Embryonic facial prominence (tissue), 1 donor: ENCODE measurements around the gene KIAA0586.
"Not testable (repeated sequence)": the region's sequence is repeated elsewhere in the genome, so short reads cannot be mapped to it uniquely, and the experiment has no call there.

Source experiments
- DNase-seq: peaks from one replicate; pipeline ENCODE4 v3.0.0-alpha.2; 2016; ENCODE audit errors: extremely low spot score

KIAA0586 gene

DNA sequence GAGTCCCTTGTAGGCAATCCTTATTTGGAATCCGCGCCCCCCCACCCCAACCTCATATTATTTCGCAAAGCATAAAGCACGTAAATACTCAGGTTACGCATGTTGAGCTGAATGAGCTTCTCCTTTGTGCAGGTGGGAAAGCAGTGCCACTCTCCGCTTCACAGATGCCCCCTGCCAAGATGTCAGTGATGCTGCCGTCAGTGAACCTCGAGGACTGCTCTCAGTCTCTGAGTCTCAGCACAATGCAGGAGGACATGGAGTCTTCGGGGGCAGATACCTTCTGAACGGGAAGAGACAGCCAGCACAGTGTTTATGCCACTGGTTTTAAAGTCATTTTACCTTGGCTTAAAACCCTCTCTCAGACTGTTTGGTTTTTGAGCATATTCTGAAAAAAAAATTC lies 120.1 kb downstream of the KIAA0586 start:
- DNase-seq = no peak

GRCh38 chr14:58549105-58549757 lies 121.7 kb downstream of the KIAA0586 start:
- no peak for DNase-seq

GRCh38 chr14:58553959-58554358 lies 126.4 kb downstream of the KIAA0586 start:
- no peak for DNase-seq

DNA sequence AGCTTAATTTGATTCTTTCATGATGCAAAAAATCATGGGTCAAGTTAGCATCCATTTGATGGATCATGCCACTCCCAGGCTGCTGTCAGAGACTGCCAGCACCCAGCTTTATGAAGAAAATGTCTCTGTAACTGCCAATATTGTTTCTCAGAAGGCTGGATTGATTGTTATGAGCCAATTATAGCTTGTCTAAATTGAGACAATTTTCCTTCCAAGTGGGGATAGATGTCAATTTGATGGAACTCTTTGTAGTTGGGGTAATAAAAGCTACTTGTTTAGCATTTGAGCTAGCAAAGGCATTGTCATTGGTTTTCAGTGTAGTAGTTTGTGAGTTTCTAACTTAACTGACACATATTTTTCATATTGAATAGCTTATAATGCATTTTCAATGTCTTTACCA lies 128.1 kb downstream of the KIAA0586 start:
- no peak for DNase-seq

DNA sequence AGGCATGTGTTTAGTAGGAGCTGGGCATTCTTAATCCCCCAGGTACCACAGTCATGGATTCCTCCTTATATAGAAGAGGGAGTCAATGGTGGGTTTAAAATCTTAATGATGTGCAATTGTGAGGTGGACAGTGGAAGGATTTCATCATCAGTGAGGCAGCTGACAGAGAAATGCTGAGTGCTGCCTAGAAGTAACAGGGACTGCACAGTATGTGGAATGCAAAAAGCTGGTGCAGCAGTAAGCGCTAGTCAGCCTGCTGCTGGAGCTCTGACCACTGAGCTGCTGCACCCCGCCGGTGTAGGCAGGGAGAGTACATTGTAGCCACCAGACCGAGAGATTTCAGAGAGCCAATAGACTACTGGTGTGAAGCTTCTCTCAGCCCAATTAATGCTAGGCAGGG lies 129.7 kb downstream of the KIAA0586 start:
- DNase-seq = no peak

GRCh38 chr14:58560208-58560607 lies 132.7 kb downstream of the KIAA0586 start:
- DNase-seq = no peak

DNA sequence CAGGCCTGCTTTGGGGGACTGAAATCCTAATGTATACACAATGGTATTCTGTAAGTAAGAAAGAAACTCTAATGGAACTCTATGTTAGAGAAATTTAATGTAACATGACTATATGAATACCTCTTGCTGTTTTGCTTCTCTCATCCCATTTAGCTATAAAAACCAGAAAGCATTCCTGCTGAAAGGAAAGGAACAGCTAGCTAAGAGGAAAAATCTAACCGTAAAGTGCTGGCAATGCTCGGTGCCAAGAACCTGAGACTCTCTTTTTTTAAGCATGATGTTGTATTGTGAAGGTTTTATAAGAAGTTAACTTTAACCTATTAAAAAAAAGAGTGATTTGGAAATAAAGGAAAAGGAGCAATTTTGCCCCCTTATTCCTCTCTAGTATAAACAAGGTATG lies 134.6 kb downstream of the KIAA0586 start:
- peak; percentile 57 for DNase-seq

- no peak for DNase-seq
These were observed 136.5 kb downstream of the KIAA0586 start for GRCh38 chr14:58563978-58564377.

GRCh38 chr14:58565832-58566231 lies 138.3 kb downstream of the KIAA0586 start:
- no peak for DNase-seq

- no peak for DNase-seq
These were observed 139.5 kb downstream of the KIAA0586 start for GRCh38 chr14:58566979-58567378.

DNA sequence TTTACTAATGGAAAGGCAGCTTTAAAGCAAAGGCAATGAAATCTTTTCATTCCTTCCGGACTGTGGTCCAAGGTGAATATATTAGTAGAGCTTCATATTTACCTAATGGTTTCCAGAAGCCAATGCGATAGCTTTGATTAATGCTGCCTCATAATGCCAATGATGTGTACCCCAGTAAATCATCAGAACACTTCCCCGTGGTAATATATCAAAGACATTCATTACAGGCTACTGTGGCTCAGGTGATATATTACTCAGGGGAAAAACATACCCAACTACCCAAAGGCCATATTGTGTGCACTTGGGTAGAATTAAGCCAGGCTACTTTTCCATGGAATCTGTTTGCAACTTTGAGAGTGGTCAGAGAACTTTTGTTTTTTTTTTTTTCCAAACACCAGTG lies 140.8 kb downstream of the KIAA0586 start:
- DNase-seq = no peak

DNA sequence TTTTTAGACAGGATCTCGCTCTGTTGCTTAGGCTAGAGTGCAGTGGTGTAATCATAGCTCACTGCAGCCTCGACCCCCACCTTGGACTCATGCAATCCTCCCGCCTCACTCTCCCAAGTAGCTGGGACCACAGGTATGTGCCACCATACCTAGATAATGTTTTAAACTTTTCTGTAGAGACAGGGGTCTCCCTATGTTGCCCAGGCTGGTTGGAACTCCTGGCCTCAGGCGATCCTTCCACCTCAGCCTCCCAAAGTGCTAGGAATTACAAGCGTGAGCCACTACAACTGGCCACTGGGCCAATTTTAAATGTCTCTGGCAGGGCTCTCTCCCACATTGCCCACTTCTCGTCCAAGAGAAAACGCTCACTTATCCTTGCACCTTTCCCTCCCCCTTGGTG lies 143.7 kb downstream of the KIAA0586 start:
- DNase-seq = no peak

- DNase-seq = peak; percentile 54
These were observed 144.4 kb downstream of the KIAA0586 start for GRCh38 chr14:58571769-58572472.

DNA sequence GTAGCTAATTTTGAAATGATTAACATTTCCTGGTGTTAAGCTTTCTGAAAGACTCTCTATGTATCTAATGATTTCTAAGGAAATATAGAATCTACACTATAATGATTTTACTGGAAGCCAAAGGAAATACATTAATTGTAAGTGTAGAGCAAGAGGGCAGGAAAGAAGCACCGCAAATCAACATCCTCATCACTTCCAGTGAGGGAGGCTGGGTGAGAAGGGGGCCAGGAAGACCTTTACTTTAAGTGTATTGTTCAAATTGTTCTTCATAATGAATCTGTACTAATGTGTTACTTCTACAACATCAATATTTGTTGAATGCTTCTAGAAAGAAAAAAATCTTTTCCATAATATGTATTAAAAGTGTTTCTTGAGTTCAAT lies 144.9 kb downstream of the KIAA0586 start:
- DNase-seq = no peak

DNA sequence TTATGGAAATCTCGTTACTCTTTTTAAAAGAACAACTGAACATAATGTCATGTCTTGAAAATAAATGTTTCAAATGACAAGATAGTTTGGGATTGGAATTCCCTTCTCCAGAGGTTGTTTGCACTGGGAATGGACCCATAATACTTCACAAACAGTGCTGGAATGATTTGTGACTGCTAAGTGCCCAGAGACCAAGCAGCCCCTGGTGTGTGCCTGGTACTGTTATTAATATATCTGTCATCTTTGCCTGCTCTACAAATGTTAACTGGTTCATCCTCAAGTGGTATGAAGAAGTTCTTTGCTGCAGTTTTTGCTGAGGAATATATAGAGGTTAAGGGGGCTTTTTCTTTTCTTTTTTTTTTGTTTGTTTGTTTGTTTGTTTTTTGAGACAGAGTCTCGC lies 145.3 kb downstream of the KIAA0586 start:
- no peak for DNase-seq

DNA sequence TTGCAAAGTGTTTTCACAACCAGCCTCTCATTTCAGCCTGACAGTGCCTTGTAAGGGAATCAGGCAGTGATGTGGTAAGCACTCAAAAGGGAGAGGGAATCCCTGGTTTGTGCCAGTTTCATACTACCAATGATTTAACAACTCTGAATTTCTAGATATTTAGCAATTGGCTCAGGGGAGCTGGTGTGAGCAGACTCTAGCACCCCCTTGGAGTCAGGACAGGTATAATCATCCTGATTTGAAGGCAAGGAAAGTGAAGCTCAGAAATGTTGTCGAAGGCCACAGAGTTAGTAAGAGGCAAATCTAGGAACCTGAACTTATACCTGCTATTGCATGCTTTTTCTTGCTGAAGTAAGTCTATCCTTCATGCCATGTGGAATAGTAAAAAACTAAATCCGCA lies 147.1 kb downstream of the KIAA0586 start:
- no peak for DNase-seq

DNA sequence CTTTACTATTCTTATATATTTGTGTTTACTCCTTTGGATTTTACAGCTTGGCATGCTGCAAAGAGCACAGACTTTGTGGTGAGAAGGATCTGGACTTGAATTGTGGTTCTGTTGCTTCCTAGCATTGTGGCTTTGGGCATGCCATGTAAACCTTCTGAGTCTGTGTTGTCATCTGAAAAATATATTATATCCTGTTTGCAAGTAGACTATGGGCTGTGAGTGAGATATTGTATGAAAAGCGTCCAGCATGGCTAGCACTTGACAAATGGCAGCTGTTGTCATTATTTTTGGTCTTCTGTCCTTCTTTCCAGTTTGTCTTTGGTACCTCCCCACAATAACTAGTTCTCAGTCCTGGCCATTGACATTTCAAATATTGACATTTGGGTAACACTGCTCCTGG lies 148.4 kb downstream of the KIAA0586 start:
- no peak for DNase-seq

DNA sequence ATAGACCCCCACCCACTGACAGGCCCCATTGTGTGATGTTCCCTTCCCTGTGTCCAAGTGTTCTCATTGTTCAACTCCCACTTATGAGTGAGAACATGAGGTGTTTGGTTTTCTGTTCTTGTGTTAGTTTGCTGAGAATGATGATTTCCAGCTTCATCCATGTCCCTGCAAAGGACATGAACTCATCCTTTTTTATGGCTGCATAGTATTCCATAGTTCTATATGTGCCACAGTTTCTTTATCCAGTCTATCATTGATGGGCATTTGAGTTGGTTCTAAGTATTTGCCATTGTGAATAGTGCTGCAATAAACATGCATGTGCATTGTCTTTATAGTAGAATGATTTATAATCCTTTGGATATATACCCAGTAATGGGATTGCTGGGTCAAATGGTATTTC lies 152.5 kb downstream of the KIAA0586 start:
- DNase-seq = not testable (repeated sequence)

GRCh38 chr14:58581389-58581788 lies 153.9 kb downstream of the KIAA0586 start:
- DNase-seq = not testable (repeated sequence)

- DNase-seq = no peak
These were observed 156.9 kb downstream of the KIAA0586 start for GRCh38 chr14:58584383-58584782.

- DNase-seq = no peak
These were observed 159.8 kb downstream of the KIAA0586 start for GRCh38 chr14:58587271-58587670.

DNA sequence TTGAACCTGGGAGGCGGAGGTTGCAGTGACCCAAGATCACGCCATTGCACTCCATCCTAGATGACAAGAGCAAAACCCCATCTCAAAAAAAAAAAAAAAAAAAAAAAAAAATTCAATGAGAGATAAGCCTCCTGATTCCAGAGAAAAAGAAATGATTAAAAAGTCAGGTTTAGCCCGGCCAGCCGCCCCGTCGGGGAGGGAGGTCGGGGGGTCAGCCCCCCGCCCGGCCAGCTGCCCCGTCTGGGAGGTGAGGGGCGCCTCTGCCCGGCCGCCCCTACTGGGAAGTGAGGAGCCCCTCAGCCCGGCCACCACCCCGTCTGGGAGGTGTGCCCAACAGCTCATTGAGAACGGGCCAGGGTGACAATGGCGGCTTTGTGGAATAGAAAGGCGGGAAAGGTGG lies 160.8 kb downstream of the KIAA0586 start:
- DNase-seq = not testable (repeated sequence)

DNA sequence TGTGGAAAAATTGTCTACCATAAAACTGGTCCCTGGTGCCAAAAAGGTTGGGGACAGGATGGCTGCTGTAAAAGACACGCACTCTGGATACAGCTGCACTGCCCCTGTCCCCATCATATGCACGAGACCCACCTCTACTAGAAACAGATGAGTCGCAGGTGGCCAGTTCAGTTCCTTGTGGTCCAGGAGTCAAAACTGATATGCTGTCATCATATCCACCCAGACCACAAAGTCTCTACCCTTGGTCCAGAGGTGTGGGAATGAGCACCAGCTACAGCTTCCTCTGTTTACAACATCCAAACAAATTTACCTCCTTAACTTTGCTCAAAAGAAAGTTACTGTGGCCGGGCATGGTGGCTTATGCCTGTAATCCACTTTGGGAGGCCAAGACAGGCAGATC lies 166.5 kb downstream of the KIAA0586 start:
- no peak for DNase-seq

- no peak for DNase-seq
These were observed 169.5 kb downstream of the KIAA0586 start for GRCh38 chr14:58597041-58597440.
